HepG2 (cell line): Measurements from ENCODE around the gene BICRA. TPM values are rescaled to one million over a fixed set of nuclear protein-coding genes. Genes with fewer than 3 reads are reported as not detected.

Experiments used
- MTF2 ChIP-seq: sonication (generic); formaldehyde crosslinking; IDR thresholded peaks from 2 replicates; pipeline ENCODE4 v1.5.0; 2020; ENCODE audit warnings: missing genetic modification reagents, borderline replicate concordance
- NR2F6 ChIP-seq, 2 experiments: IDR thresholded peaks; 2 replicates each; pipeline ENCODE4 v1.6.1; 2016; ENCODE audit warnings: antibody characterized with exemption in 1 of 2, mild to moderate bottlenecking in 1 of 2
- TFE3 ChIP-seq: IDR thresholded peaks from 2 replicates; pipeline ENCODE4 v1.6.1; 2016
- ZFP91 ChIP-seq: sonication (generic); formaldehyde crosslinking; IDR thresholded peaks from 2 replicates; pipeline ENCODE4 v1.9.0; 2022; ENCODE audit warnings: missing genetic modification reagents, mild to moderate bottlenecking, borderline replicate concordance
- ZNF770 ChIP-seq: sonication (generic); formaldehyde crosslinking; IDR thresholded peaks from 2 replicates; pipeline ENCODE4 v1.5.0; 2020; ENCODE audit warnings: mild to moderate bottlenecking, missing genetic modification reagents
- polyA plus RNA-seq, 8 experiments: library from polyadenylated mRNA; depleted of rRNA in 3 of 8; stranded (reverse) in 7 of 8; unstranded in 1 of 8; fragments of >200 nt; fragmentation: Illumina TruSeq in 4 of 8; extraction: Trizol in 4 of 8; gene quantifications; 2 replicates each; pipeline versions ENCODE4 v1.2.1 to v1.2.3, GENCODE V29; 2011 to 2016; ENCODE audit warnings: low read depth in 4 of 8, missing spikeins in 1 of 8, mixed read lengths in 1 of 8; ENCODE audit not compliant: insufficient read depth in 1 of 8
- total RNA-seq, 5 experiments: library from RNA; depleted of rRNA; stranded (reverse); fragments of >200 nt; fragmentation: Illumina TruSeq; extraction: Trizol; gene quantifications; 2 replicates each; pipeline ENCODE4 v1.2.3, GENCODE V29; 2016; ENCODE audit warnings: low read depth in 1 of 5

BICRA gene
- total and polyA plus RNA-seq, 2 of the 13 experiments (the other 11 are each of a cell fraction or from before 2014, with no cell fraction given): 0.55 to 0.71 TPM

- TF ChIP-seq ZFP91 (CRISPR knock-in tag) (0 out of 2 replicates have a peak, but pooled peaks have one; percentile 40), MTF2 (0 out of 2 replicates have a peak, but pooled peaks have one; percentile 36), TFE3 (no peak), NR2F6 (IDR thresholded peaks at IDR 0.05) (no peak), NR2F6 (CRISPR knock-in tag; IDR thresholded peaks at IDR 0.05) (no peak), ZNF770 (CRISPR knock-in tag) (peak; percentile 31; the same call in 1 of the 2 replicates)
These were observed 10.3 kb upstream of the BICRA start (continued) for GRCh38 chr19:47598407-47599349.
